Mammary epithelial cell (primary cell): ENCODE data around the gene SLC5A10.

Source experiments
- CTCF ChIP-seq, 2 donors: IDR thresholded peaks in 1 of 2; conservative IDR thresholded peaks in 1 of 2; 2 replicates each; pipeline ENCODE4 v1.5.1; 2011 to 2012; ENCODE audit warnings: inconsistent platforms in 2 of 2, low read length in 2 of 2, mild to moderate bottlenecking in 2 of 2, control low read depth in 1 of 2, low read depth in 1 of 2; ENCODE audit not compliant: insufficient read depth in 1 of 2; ENCODE audit errors: extremely low read depth in 1 of 2
- EZH2 ChIP-seq: IDR thresholded peaks from 2 replicates; pipeline ENCODE4 v1.6.1; 2012; ENCODE audit warnings: low read length, inconsistent platforms, borderline replicate concordance

- TF ChIP-seq EZH2 (no peak), CTCF (conservative IDR thresholded peaks at IDR 0.05 in 1 of 2, IDR thresholded peaks at IDR 0.05 in 1 of 2; ENCODE audit: extremely low read depth in 1 of 2, insufficient read depth in 1 of 2, low read depth in 1 of 2, low read length in 2 of 2) (no peak)
Observed at GRCh38 chr17:18910881-18911280, 41.1 kb upstream of the SLC5A10 start.
